ENCODE results near the gene TLR9.

The TLR9 gene

DNA sequence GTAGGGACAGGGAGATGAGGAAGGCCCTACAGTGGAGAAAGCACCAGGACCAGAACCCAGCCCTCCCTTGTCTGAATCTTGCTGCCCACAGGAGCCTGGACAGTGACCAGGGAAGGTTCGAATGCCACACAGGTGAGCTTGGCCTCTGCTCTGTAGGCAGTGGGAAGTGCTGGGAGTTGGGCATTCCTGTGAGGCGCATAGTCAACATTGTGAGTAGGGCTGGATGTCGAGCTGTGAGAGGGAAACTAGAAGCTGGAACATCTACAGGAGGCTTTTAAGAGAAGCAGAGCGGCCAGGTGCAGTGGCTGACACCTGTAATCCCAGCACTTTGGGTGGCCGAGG is 47.8 kb downstream of the TLR9 start:
- H3K4me3 ChIP-seq (ENCODE audit: low read depth, low read length) = no peak overlapping the region
- DNase-seq (ENCODE audit: low read depth) = no peak
- TF ChIP-seq, protein P1, sequence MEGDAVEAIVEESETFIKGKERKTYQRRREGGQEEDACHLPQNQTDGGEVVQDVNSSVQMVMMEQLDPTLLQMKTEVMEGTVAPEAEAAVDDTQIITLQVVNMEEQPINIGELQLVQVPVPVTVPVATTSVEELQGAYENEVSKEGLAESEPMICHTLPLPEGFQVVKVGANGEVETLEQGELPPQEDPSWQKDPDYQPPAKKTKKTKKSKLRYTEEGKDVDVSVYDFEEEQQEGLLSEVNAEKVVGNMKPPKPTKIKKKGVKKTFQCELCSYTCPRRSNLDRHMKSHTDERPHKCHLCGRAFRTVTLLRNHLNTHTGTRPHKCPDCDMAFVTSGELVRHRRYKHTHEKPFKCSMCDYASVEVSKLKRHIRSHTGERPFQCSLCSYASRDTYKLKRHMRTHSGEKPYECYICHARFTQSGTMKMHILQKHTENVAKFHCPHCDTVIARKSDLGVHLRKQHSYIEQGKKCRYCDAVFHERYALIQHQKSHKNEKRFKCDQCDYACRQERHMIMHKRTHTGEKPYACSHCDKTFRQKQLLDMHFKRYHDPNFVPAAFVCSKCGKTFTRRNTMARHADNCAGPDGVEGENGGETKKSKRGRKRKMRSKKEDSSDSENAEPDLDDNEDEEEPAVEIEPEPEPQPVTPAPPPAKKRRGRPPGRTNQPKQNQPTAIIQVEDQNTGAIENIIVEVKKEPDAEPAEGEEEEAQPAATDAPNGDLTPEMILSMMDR (IDR thresholded peaks at IDR 0.05; ENCODE audit: insufficient read depth, low read depth, low read length, missing control alignments) = no peak

DNA sequence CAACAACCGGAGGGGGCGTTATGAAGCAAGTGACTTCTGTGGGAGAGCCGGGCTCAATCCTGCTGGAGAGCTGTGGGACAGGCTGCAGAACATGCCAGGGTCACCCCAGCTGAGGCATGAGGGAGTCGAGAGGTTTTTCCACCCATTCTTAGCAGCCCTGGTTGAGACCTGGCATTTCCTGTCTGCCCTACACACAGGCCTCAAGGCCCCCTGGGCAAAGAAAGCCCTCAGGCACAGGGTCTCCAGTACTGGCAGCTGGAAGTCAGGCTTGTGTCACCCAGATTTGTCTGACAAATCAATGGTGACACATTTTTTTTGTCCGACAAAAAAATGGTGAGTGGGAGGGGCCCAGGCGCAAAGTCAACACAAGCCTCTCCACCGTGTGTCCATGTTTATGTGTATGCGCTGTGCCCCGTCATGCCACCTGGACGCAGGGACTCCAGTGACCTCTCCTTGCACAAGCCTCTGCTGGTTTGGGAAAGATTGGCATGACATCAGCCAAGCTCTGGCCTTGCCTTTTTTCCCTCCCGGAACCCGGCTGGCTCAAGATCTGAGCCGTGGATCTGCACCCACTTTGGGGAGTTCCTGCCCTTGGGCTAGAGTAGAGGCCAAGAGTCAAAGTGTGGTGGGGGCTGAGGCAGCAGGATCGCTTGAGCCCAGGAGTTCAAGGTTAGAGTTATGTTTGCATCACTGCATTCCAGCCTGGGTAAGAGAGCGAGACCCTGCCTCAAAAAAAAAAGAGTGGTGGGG is 48.3 kb downstream of the TLR9 start:
- H3K4me3 ChIP-seq (ENCODE audit: low read depth, low read length) = no peak overlapping the region
- no peak for DNase-seq (ENCODE audit: low read depth)
- TF ChIP-seq, protein P1 (IDR thresholded peaks at IDR 0.05; ENCODE audit: insufficient read depth, low read depth, low read length, missing control alignments) = no peak

DNA sequence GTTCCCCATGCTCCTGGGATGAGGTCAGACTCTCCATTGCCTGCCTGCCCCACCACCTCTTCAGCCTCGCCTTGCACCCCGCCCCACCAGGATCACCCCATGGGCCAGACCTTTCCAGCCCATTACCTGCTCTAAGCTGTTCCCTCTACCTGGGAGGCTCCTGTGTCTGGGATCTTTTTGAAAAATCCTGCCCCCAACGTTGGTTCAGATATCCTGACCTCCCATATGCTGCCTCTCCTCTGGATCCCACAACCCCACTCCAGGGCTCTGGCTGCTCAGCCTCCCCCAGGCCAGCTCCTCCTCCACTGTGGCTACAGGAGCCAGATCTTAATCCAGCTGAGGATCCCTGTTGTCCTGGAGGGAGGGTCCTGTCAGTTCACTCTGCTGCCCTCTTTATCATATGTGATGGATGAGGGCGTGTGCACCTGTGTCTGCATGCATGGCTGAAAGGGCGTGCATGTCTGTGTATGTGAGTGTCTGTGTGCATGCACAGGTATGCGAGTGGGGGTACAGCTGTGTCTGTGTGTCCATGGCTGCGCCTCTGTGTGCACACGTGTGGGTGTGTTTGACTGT is 49.2 kb downstream of the TLR9 start:
- TF ChIP-seq, protein P1 (IDR thresholded peaks at IDR 0.05; ENCODE audit: insufficient read depth, low read depth, low read length, missing control alignments) = no peak
- DNase-seq (ENCODE audit: low read depth) = no peak
- no peak overlapping the region for H3K4me3 ChIP-seq (ENCODE audit: low read depth, low read length)

DNA sequence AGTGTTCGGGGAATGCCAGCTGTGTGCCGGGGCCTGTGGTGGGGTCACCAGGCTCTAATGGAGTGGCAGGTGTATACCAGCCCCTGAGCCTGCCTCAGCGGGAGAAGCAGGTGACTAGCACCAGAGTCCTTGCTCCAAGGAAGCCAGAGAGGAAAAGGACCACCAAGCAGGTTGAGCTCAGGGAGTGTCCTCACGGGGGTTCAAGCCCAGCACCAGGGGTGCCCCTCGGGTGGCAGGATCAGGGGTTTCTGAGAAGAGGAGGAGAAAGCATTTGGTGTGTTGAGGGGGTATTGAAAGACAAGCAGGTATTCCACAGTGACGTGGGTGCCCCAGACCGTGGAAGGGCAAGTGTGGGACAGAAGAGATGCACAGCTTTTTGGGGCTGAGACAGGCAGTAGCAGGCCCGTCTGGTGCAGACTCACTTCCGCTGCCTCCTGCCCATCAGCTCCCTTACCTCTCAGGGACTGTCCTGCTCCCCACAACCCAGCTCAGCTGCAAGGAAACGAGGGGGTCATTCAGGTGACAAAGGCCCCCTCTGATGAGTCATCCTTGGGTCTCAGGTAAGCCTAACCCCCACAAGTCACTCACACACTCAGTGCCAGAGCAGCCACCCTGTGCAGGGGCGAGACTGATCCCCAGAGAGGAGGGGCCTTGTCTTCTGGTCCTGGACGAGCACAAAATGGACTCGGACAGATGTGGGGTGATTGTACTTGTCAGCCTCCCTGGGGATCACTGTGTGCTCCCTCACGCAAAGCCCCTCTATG is 49.8 kb downstream of the TLR9 start:
- TF ChIP-seq, protein P1 (IDR thresholded peaks at IDR 0.05; ENCODE audit: insufficient read depth, low read depth, low read length, missing control alignments) = no peak
- no peak for DNase-seq (ENCODE audit: low read depth)
- H3K4me3 ChIP-seq (ENCODE audit: low read depth, low read length) = no peak overlapping the region

DNA sequence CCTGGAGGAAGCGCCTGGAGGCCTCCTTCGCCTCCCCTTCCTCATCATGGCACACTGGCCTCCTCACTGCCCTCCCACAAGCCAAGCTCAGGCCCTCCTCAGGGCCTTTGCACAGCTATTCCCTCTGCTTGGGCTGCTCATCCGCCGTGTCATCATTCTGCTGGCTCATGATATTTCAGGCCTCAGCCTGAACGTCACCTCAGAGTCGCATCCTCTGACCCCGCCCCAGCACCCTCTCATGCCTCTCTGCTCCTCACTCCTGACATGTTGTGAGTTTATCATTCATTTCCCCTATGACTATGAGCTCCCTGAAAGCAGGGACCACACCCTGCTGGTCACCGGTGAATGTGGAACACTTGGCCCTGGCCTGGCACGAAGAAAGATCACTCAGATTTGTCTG is 50.5 kb downstream of the TLR9 start:
- H3K4me3 ChIP-seq (ENCODE audit: low read depth, low read length) = no peak overlapping the region
- TF ChIP-seq, protein P1 (IDR thresholded peaks at IDR 0.05; ENCODE audit: insufficient read depth, low read depth, low read length, missing control alignments) = no peak
- no peak for DNase-seq (ENCODE audit: low read depth)

DNA sequence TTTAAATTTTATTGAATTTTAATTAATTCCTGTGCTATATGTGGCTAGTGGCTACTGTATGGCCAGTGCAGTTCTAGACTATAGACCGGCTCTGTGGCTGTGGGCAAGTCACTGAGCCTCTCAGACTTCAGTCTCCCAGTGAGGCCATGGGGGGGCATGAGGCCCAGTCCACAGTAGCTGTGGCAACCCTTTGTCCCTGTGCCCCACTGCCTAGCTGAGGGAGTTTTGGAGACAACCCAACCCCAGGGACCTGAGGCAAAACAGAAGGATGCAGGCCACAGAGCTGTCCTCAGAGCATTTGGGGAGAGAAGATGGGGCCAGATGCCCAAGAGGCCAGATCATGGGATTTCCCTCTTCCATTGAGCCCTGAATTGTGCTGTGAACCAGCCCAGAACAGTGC is 52.3 kb downstream of the TLR9 start:
- no peak for DNase-seq (ENCODE audit: low read depth)
- TF ChIP-seq, protein P1 (IDR thresholded peaks at IDR 0.05; ENCODE audit: insufficient read depth, low read depth, low read length, missing control alignments) = no peak
- no peak overlapping the region for H3K4me3 ChIP-seq (ENCODE audit: low read depth, low read length)
